Measurements from ENCODE around the gene CLIP2.
A peak's percentile ranks its signal among the peaks of the same experiment; 100 is the strongest.

CLIP2 gene

DNA sequence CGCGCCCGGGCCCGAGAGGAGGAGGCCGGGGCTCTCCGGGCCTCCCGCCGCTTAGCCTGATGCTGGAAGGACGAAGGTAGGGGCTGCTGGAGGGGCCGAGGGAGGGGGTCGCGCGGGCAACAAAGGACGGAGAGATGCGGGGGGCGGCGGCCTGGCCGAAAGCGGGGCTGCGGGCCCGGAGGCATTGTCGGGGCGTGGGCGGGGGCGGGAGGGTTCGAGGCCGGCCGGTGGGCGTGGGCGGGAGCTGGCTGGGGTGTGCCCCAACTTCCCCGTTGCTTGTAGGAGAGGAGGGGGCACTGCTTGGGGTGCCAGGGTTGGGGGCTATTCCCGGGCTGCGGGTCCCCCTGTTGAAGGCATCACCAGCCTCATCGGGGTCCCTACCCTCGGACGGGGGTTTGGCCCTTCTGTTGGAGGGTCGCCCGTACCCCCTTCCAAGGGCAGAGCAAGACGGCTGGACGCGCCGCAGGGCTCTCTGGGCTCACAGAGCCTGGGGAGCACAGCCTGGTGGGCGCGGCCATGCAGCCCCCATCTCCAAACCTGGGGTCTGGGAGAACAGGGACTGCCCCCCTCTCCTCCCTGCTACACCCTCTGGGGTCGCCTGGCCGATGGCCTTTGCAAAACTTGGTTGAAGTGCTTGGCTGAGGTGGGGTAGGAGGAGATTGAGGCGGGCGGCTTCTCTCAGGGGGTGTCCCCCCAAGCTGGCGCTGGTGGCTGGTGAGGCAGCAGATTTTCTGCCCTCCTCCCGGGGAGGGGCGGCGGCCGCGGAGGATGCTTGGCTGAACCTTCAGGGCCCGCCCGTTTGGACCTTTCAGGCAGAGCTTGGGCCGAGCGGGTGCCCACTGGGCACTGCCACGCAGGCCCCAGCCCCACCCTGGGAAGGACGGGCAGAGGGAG, 699 bp downstream of the CLIP2 start:
- H3K36me3 ChIP-seq (replicated peaks in 1 of 2; ENCODE audit: control insufficient read depth in 2 of 2, insufficient read depth in 2 of 2, low read length in 2 of 2): no peaks in the 10 kb centered on the region
- peak overlapping the region; percentile 97 for H2AK5ac ChIP-seq (ENCODE audit: low read depth, low read length)
- H3K27me3 ChIP-seq (ENCODE audit: control insufficient read depth in 3 of 3, insufficient read depth in 3 of 3, low read depth in 1 of 3, low read length in 3 of 3): peaks cover 0 to 8% (median 0%) of the 10 kb centered on the region in 3 experiments
- H4K8ac ChIP-seq (ENCODE audit: low read depth, low read length): peak overlapping the region; percentile 78
- peaks cover 29 to 31% of the 10 kb centered on the region in 2 donors for H3K4me1 ChIP-seq (ENCODE audit: control insufficient read depth in 2 of 2, insufficient read depth in 1 of 2, low read depth in 1 of 2, low read length in 2 of 2)
- peak overlapping the region; percentile 89 for H3K4me2 ChIP-seq (ENCODE audit: insufficient read depth, low read length, poor library complexity, severe bottlenecking)
- no peak overlapping the region for H3K27ac ChIP-seq (replicated peaks; ENCODE audit: low read length)
- peak overlapping the region; percentile 92 for H3K9ac ChIP-seq (ENCODE audit: low read depth, low read length, poor library complexity)
- H3K4me3 ChIP-seq (ENCODE audit: low read length in 2 of 2): peak overlapping the region; percentile 93 to 96
- peak overlapping the region; percentile 87 for H2BK5ac ChIP-seq (ENCODE audit: low read length)
- H3K23ac ChIP-seq (ENCODE audit: low read depth, low read length, poor library complexity): peak overlapping the region; percentile 98
- peak overlapping the region; percentile 87 for H3K14ac ChIP-seq (ENCODE audit: low read length)
- peaks cover 21% of the 10 kb centered on the region for H3K79me1 ChIP-seq (ENCODE audit: low read depth, low read length)
- H2AFZ ChIP-seq (ENCODE audit: low read length): peak overlapping the region; percentile 92
- H2BK12ac ChIP-seq (ENCODE audit: low read length): no peak overlapping the region
- peak overlapping the region; percentile 99 for H3K18ac ChIP-seq (ENCODE audit: low read length)
- no peak for DNase-seq (ENCODE audit: low spot score)
- H2BK15ac ChIP-seq (ENCODE audit: low read length): peak overlapping the region; percentile 91
- peak overlapping the region; percentile 76 for H3K4ac ChIP-seq (ENCODE audit: low read length)
- no peak overlapping the region for H4K91ac ChIP-seq (ENCODE audit: low read depth, low read length, poor library complexity)
- H3K9me3 ChIP-seq (replicated peaks in 1 of 2; ENCODE audit: control insufficient read depth in 2 of 2, insufficient read depth in 1 of 2, low read depth in 1 of 2, low read length in 2 of 2): no peaks in the 10 kb centered on the region
- peak overlapping the region; percentile 87 for H2BK120ac ChIP-seq (ENCODE audit: low read depth, low read length)
- no CpG with 5 or more reads among the region's 60 CpGs for WGBS, 2 donors (ENCODE audit: extremely low coverage in 2 of 2, insufficient read length in 2 of 2, insufficient replicate concordance in 1 of 2)

DNA sequence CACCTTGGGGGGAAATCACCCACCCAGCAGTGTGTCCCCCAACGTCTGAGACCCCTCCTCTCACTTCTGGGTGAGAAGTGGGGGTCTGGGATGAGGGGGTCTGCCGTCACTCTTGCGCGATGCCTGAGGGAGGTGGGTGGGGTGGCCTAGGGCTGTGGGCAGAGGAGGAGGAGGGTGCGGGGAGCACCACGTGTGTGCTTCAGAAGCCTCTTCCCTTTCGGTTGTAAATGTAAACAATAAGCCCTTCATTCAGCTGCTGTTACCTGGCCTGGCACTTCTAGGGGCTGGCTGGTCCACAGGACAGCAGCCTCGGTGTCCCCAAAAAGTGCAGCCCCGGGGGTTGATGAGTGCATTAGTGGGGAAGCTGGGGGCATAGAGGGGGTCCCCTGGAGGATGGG, 1.3 kb downstream of the CLIP2 start:
- Histone ChIP-seq H3K14ac (ENCODE audit: low read length) (peak overlapping the region; percentile 56), H2AFZ (ENCODE audit: low read length) (peak overlapping the region; percentile 92), H3K27ac (replicated peaks; ENCODE audit: low read length) (no peak overlapping the region), H3K4me3 (ENCODE audit: low read length in 2 of 2) (peak overlapping the region; percentile 93 to 96), H2AK5ac (ENCODE audit: low read depth, low read length) (peak overlapping the region; percentile 97), H3K23ac (ENCODE audit: low read depth, low read length, poor library complexity) (no peak overlapping the region), H2BK120ac (ENCODE audit: low read depth, low read length) (peak overlapping the region; percentile 87), H3K4me2 (ENCODE audit: insufficient read depth, low read length, poor library complexity, severe bottlenecking) (peak overlapping the region; percentile 89), H3K79me1 (ENCODE audit: low read depth, low read length) (peaks cover 24% of the 10 kb centered on the region), H3K18ac (ENCODE audit: low read length) (peak overlapping the region; percentile 99), H2BK12ac (ENCODE audit: low read length) (no peak overlapping the region), H3K36me3 (replicated peaks in 1 of 2; ENCODE audit: control insufficient read depth in 2 of 2, insufficient read depth in 2 of 2, low read length in 2 of 2) (peaks cover 0 to 4% of the 10 kb centered on the region in 2 donors), H4K91ac (ENCODE audit: low read depth, low read length, poor library complexity) (no peak overlapping the region), H4K8ac (ENCODE audit: low read depth, low read length) (no peak overlapping the region), H3K4ac (ENCODE audit: low read length) (no peak overlapping the region), H3K27me3 (ENCODE audit: control insufficient read depth in 3 of 3, insufficient read depth in 3 of 3, low read depth in 1 of 3, low read length in 3 of 3) (peaks cover 0 to 8% (median 0%) of the 10 kb centered on the region in 3 experiments), H2BK15ac (ENCODE audit: low read length) (no peak overlapping the region), H2BK5ac (ENCODE audit: low read length) (peak overlapping the region; percentile 87), H3K9ac (ENCODE audit: low read depth, low read length, poor library complexity) (peak overlapping the region; percentile 90), H3K4me1 (ENCODE audit: control insufficient read depth in 2 of 2, insufficient read depth in 1 of 2, low read depth in 1 of 2, low read length in 2 of 2) (peaks cover 29 to 32% of the 10 kb centered on the region in 2 donors), H3K9me3 (replicated peaks in 1 of 2; ENCODE audit: control insufficient read depth in 2 of 2, insufficient read depth in 1 of 2, low read depth in 1 of 2, low read length in 2 of 2) (no peaks in the 10 kb centered on the region)
- DNase-seq (ENCODE audit: low spot score): no peak
- no CpG with 5 or more reads among the region's 9 CpGs for WGBS, 2 donors (ENCODE audit: extremely low coverage in 2 of 2, insufficient read length in 2 of 2, insufficient replicate concordance in 1 of 2)

DNA sequence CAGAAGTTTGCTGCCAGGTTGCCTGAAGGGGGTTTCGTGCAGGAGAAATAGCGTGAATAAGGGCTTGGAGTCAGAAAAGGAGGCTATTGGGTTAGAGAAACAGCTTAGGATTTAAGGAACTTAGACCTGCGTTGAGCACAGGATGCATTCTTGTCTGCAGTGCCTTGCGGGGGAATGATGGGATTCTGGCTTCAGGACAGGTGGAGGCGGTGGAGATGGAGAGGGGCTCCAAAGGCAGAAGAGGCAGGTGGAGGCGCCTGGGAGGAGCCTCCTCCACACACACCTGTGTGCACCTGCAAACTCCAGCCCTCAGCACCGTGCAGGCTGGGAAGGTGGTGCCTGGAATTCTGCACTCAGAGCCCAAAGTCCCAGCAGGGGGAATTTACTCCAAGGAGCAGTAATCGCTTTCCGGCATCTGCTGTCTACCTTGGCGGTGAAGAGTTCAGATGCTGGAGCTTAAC, 1.8 kb downstream of the CLIP2 start:
- no peak overlapping the region for H3K27ac ChIP-seq (replicated peaks; ENCODE audit: low read length)
- no peak overlapping the region for H3K4ac ChIP-seq (ENCODE audit: low read length)
- no CpG with 5 or more reads among the region's 10 CpGs for WGBS, 2 donors (ENCODE audit: extremely low coverage in 2 of 2, insufficient read length in 2 of 2, insufficient replicate concordance in 1 of 2)
- H3K9me3 ChIP-seq (replicated peaks in 1 of 2; ENCODE audit: control insufficient read depth in 2 of 2, insufficient read depth in 1 of 2, low read depth in 1 of 2, low read length in 2 of 2): no peaks in the 10 kb centered on the region
- no peak overlapping the region for H2AFZ ChIP-seq (ENCODE audit: low read length)
- H2BK15ac ChIP-seq (ENCODE audit: low read length): no peak overlapping the region
- H3K18ac ChIP-seq (ENCODE audit: low read length): no peak overlapping the region
- H4K8ac ChIP-seq (ENCODE audit: low read depth, low read length): no peak overlapping the region
- no peak overlapping the region for H4K91ac ChIP-seq (ENCODE audit: low read depth, low read length, poor library complexity)
- no peak overlapping the region for H2BK5ac ChIP-seq (ENCODE audit: low read length)
- H3K14ac ChIP-seq (ENCODE audit: low read length): no peak overlapping the region
- peaks cover 0 to 7% of the 10 kb centered on the region in 2 donors for H3K36me3 ChIP-seq (replicated peaks in 1 of 2; ENCODE audit: control insufficient read depth in 2 of 2, insufficient read depth in 2 of 2, low read length in 2 of 2)
- H3K27me3 ChIP-seq (ENCODE audit: control insufficient read depth in 3 of 3, insufficient read depth in 3 of 3, low read depth in 1 of 3, low read length in 3 of 3): peaks cover 0 to 8% (median 0%) of the 10 kb centered on the region in 3 experiments
- peaks cover 29 to 32% of the 10 kb centered on the region in 2 donors for H3K4me1 ChIP-seq (ENCODE audit: control insufficient read depth in 2 of 2, insufficient read depth in 1 of 2, low read depth in 1 of 2, low read length in 2 of 2)
- peak overlapping the region in 1 of 2 donors; percentile 96 for H3K4me3 ChIP-seq (ENCODE audit: low read length in 2 of 2)
- H3K4me2 ChIP-seq (ENCODE audit: insufficient read depth, low read length, poor library complexity, severe bottlenecking): no peak overlapping the region
- H3K79me1 ChIP-seq (ENCODE audit: low read depth, low read length): peaks cover 24% of the 10 kb centered on the region
- no peak overlapping the region for H3K9ac ChIP-seq (ENCODE audit: low read depth, low read length, poor library complexity)
- H2BK12ac ChIP-seq (ENCODE audit: low read length): no peak overlapping the region
- H3K23ac ChIP-seq (ENCODE audit: low read depth, low read length, poor library complexity): no peak overlapping the region
- no peak for DNase-seq (ENCODE audit: low spot score)
- no peak overlapping the region for H2AK5ac ChIP-seq (ENCODE audit: low read depth, low read length)
- no peak overlapping the region for H2BK120ac ChIP-seq (ENCODE audit: low read depth, low read length)

DNA sequence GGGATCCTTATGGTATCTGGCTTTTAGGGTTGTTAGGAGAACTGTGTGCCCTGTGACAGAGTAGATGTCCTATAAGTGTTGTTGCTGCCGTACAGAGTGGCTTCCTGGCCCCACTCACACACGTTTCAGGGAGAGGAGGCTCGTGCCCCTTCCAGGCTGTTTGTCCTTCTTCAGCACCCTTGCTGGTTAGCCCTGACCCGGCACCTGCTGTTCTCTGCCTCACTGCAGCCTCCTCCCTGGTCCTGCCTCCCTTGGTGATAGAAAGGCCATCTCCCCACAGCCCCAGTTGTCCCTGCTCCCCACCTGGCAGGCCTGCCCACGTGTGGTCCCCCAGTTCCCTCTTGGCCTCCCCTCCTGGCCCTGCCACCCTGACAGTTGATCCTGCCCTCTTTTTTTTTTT, 2.3 kb downstream of the CLIP2 start:
- H3K23ac ChIP-seq (ENCODE audit: low read depth, low read length, poor library complexity): peak overlapping the region; percentile 34
- H2AK5ac ChIP-seq (ENCODE audit: low read depth, low read length): peak overlapping the region; percentile 86
- no peaks in the 10 kb centered on the region for H3K9me3 ChIP-seq (replicated peaks in 1 of 2; ENCODE audit: control insufficient read depth in 2 of 2, insufficient read depth in 1 of 2, low read depth in 1 of 2, low read length in 2 of 2)
- H2BK120ac ChIP-seq (ENCODE audit: low read depth, low read length): no peak overlapping the region
- peaks cover 0 to 10% of the 10 kb centered on the region in 2 donors for H3K36me3 ChIP-seq (replicated peaks in 1 of 2; ENCODE audit: control insufficient read depth in 2 of 2, insufficient read depth in 2 of 2, low read length in 2 of 2)
- no peak overlapping the region for H2BK12ac ChIP-seq (ENCODE audit: low read length)
- no peak overlapping the region for H3K27ac ChIP-seq (replicated peaks; ENCODE audit: low read length)
- no peak overlapping the region for H2BK15ac ChIP-seq (ENCODE audit: low read length)
- no peak overlapping the region for H2AFZ ChIP-seq (ENCODE audit: low read length)
- H3K14ac ChIP-seq (ENCODE audit: low read length): no peak overlapping the region
- H2BK5ac ChIP-seq (ENCODE audit: low read length): no peak overlapping the region
- no peak overlapping the region for H4K91ac ChIP-seq (ENCODE audit: low read depth, low read length, poor library complexity)
- H3K9ac ChIP-seq (ENCODE audit: low read depth, low read length, poor library complexity): no peak overlapping the region
- no peak for DNase-seq (ENCODE audit: low spot score)
- H3K4ac ChIP-seq (ENCODE audit: low read length): no peak overlapping the region
- H4K8ac ChIP-seq (ENCODE audit: low read depth, low read length): no peak overlapping the region
- no peak overlapping the region for H3K4me2 ChIP-seq (ENCODE audit: insufficient read depth, low read length, poor library complexity, severe bottlenecking)
- peaks cover 24% of the 10 kb centered on the region for H3K79me1 ChIP-seq (ENCODE audit: low read depth, low read length)
- WGBS, 2 donors (ENCODE audit: extremely low coverage in 2 of 2, insufficient read length in 2 of 2, insufficient replicate concordance in 1 of 2): no CpG with 5 or more reads among the region's 5 CpGs
- H3K27me3 ChIP-seq (ENCODE audit: control insufficient read depth in 3 of 3, insufficient read depth in 3 of 3, low read depth in 1 of 3, low read length in 3 of 3): peaks cover 0 to 8% (median 0%) of the 10 kb centered on the region in 3 experiments
- H3K4me1 ChIP-seq (ENCODE audit: control insufficient read depth in 2 of 2, insufficient read depth in 1 of 2, low read depth in 1 of 2, low read length in 2 of 2): peaks cover 29 to 32% of the 10 kb centered on the region in 2 donors
- H3K4me3 ChIP-seq (ENCODE audit: low read length in 2 of 2): peak overlapping the region; percentile 43 to 96
- H3K18ac ChIP-seq (ENCODE audit: low read length): no peak overlapping the region

Measured in neuronal stem cell (in vitro differentiated cells).